HepG2 (cell line): ENCODE measurements around the gene SPAG7. TPM values are rescaled to one million over a fixed set of nuclear protein-coding genes. Genes with fewer than 3 reads are reported as not detected.

Experiments used
- GPN1 ChIP-seq: sonication (generic); formaldehyde crosslinking; IDR thresholded peaks from 2 replicates; pipeline ENCODE4 v1.5.1; 2020; ENCODE audit warnings: missing genetic modification reagents, borderline replicate concordance
- HMGA1 ChIP-seq: sonication (generic); formaldehyde crosslinking; conservative IDR thresholded peaks from 2 replicates; pipeline ENCODE4 v1.4.0; 2020; ENCODE audit warnings: missing genetic modification reagents
- HOXA9 ChIP-seq: sonication (generic); formaldehyde crosslinking; IDR thresholded peaks from 2 replicates; pipeline ENCODE4 v1.8.1; 2022; ENCODE audit warnings: missing genetic modification reagents, mild to moderate bottlenecking, moderate library complexity, borderline replicate concordance
- IKZF4 ChIP-seq: sonication (generic); formaldehyde crosslinking; IDR thresholded peaks from 2 replicates; pipeline ENCODE4 v1.5.1; 2020; ENCODE audit warnings: borderline replicate concordance, mild to moderate bottlenecking, low read depth, missing genetic modification reagents; ENCODE audit errors: not compliant biosample characterization
- JUNB ChIP-seq: sonication (generic); formaldehyde crosslinking; IDR thresholded peaks from 2 replicates; pipeline ENCODE4 v1.8.0; 2022; ENCODE audit warnings: missing genetic modification reagents, mild to moderate bottlenecking, borderline replicate concordance
- MBNL3 ChIP-seq: fragments of 250-450 bp; sonication (Bioruptor Pico); conservative IDR thresholded peaks from 2 replicates; pipeline ENCODE4 v1.8.0; 2022; ENCODE audit warnings: mild to moderate bottlenecking, inconsistent platforms
- NR2C2 ChIP-seq: sonication (generic); formaldehyde crosslinking; IDR thresholded peaks from 2 replicates; pipeline ENCODE4 v1.4.0; 2020; ENCODE audit warnings: missing genetic modification reagents, mild to moderate bottlenecking, moderate library complexity, borderline replicate concordance
- PITX1 ChIP-seq: sonication (generic); formaldehyde crosslinking; IDR thresholded peaks from 2 replicates; pipeline ENCODE4 v1.5.1; 2020; ENCODE audit warnings: mild to moderate bottlenecking, missing genetic modification reagents
- REL ChIP-seq: sonication (generic); formaldehyde crosslinking; conservative IDR thresholded peaks from 2 replicates; pipeline ENCODE4 v1.8.0; 2022; ENCODE audit warnings: mild to moderate bottlenecking, missing genetic modification reagents, moderate library complexity
- SCMH1 ChIP-seq: sonication (generic); formaldehyde crosslinking; IDR thresholded peaks from 2 replicates; pipeline ENCODE4 v1.9.0; 2021; ENCODE audit warnings: missing genetic modification reagents, mild to moderate bottlenecking, borderline replicate concordance
- ZNF430 ChIP-seq: sonication (generic); formaldehyde crosslinking; IDR thresholded peaks from 2 replicates; pipeline ENCODE4 v1.9.0; 2021; ENCODE audit warnings: mild to moderate bottlenecking, missing genetic modification reagents
- ZNF567 ChIP-seq: sonication (generic); formaldehyde crosslinking; IDR thresholded peaks from 2 replicates; pipeline ENCODE4 v1.8.1; 2023; ENCODE audit warnings: mild to moderate bottlenecking, missing genetic modification reagents, borderline replicate concordance
- ZNF891 ChIP-seq: sonication (generic); formaldehyde crosslinking; IDR thresholded peaks from 2 replicates; pipeline ENCODE4 v1.5.0; 2020; ENCODE audit warnings: mild to moderate bottlenecking, missing genetic modification reagents
- polyA plus RNA-seq, 8 experiments: library from polyadenylated mRNA; depleted of rRNA in 3 of 8; stranded (reverse) in 7 of 8; unstranded in 1 of 8; fragments of >200 nt; fragmentation: Illumina TruSeq in 4 of 8; extraction: Trizol in 4 of 8; gene quantifications; 2 replicates each; pipeline versions ENCODE4 v1.2.1 to v1.2.3, GENCODE V29; 2011 to 2016; ENCODE audit warnings: low read depth in 4 of 8, missing spikeins in 1 of 8, mixed read lengths in 1 of 8; ENCODE audit not compliant: insufficient read depth in 1 of 8
- total RNA-seq, 5 experiments: library from RNA; depleted of rRNA; stranded (reverse); fragments of >200 nt; fragmentation: Illumina TruSeq; extraction: Trizol; gene quantifications; 2 replicates each; pipeline ENCODE4 v1.2.3, GENCODE V29; 2016; ENCODE audit warnings: low read depth in 1 of 5
- TF ChIP-seq, protein P1 (sequence below): sonication (generic); formaldehyde crosslinking; IDR thresholded peaks from 2 replicates; pipeline ENCODE4 v1.5.0; 2020; ENCODE audit warnings: missing genetic modification reagents
- TF ChIP-seq, protein P2 (sequence below): sonication (generic); formaldehyde crosslinking; IDR thresholded peaks from 2 replicates; pipeline ENCODE4 v1.8.0; 2022; ENCODE audit warnings: mild to moderate bottlenecking, missing genetic modification reagents, borderline replicate concordance
- TF ChIP-seq, protein P3 (sequence below): IDR thresholded peaks from 2 replicates; pipeline ENCODE4 v1.6.1; 2016; ENCODE audit warnings: low read depth
- TF ChIP-seq, protein P4 (sequence below): sonication (generic); formaldehyde crosslinking; IDR thresholded peaks from 2 replicates; pipeline ENCODE4 v1.5.0; 2020; ENCODE audit warnings: mild to moderate bottlenecking, missing genetic modification reagents
- TF ChIP-seq, protein P5 (sequence below): sonication (generic); formaldehyde crosslinking; IDR thresholded peaks from 2 replicates; pipeline ENCODE4 v1.4.0; 2020; ENCODE audit warnings: missing genetic modification reagents

Gene SPAG7
- total and polyA plus RNA-seq, 2 of the 13 experiments (the other 11 are each of a cell fraction or from before 2014, with no cell fraction given) = 51.0 to 59.0 TPM

DNA sequence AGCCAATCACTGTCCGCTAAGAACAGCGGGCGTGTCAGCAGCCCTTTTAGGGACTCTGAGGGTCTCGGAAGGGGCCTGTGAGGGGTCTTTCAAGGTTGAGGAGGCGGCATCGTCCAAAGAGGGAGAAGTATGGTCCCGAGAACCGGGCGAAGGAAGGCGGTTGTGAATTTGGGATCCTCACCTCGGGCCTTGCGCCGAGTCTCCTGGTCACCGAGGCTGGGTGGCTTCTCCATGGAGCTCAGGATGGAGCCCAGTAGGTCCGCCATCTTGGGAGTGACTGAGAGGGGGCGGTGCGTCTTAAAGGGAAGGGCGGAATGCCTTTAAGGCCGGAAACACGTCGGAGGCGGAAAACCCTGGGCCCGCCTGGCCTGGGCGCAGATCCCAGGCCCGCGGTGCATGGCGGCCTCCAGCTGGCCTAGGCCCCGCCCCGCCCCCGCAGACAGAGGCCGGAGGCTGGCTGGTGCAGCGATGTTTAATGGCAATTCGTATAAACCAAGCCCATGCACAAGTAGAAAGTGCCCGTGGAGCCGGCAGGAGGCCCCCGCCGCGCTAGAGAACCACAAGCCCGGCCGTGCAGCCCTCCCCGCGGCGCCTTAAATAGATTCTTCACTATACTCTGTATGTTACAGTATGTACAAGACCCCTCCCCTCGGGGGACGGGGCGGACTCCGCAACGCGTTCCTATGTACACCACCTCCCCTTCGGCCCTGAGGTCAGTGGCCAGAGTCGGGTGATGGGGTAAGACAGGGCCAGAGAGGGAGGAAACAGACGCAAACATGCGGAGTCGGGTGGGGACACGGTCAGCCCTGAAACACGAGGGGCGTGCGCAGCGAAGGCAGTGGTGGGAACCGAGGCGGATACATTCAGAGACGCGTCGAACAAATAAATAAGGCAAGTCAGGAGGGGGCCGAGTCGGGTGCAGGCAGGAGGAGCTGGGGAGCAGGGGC lies at the start of gene SPAG7 (continued):
- TF ChIP-seq, protein P1, sequence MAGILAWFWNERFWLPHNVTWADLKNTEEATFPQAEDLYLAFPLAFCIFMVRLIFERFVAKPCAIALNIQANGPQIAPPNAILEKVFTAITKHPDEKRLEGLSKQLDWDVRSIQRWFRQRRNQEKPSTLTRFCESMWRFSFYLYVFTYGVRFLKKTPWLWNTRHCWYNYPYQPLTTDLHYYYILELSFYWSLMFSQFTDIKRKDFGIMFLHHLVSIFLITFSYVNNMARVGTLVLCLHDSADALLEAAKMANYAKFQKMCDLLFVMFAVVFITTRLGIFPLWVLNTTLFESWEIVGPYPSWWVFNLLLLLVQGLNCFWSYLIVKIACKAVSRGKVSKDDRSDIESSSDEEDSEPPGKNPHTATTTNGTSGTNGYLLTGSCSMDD (CRISPR knock-in tag) = no peak
- TF ChIP-seq REL (CRISPR knock-in tag) = 0 out of 2 replicates have a peak, but pooled peaks have one; percentile 68
- 0 out of 2 replicates have a peak, but pooled peaks have one; percentile 34 for TF ChIP-seq ZNF567 (CRISPR knock-in tag)
- TF ChIP-seq SCMH1 (CRISPR knock-in tag) = no peak
- no peak; the same call in none of the 2 replicates for TF ChIP-seq ZNF430
- peak; percentile 62 for TF ChIP-seq IKZF4 (CRISPR knock-in tag)
- TF ChIP-seq, protein P2, sequence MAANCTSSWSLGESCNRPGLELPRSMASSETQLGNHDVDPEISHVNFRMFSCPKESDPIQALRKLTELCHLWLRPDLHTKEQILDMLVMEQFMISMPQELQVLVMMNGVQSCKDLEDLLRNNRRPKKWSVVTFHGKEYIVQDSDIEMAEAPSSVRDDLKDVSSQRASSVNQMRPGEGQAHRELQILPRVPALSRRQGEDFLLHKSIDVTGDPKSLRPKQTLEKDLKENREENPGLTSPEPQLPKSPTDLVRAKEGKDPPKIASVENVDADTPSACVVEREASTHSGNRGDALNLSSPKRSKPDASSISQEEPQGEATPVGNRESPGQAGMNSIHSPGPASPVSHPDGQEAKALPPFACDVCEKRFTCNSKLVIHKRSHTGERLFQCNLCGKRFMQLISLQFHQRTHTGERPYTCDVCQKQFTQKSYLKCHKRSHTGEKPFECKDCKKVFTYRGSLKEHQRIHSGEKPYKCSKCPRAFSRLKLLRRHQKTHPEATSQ (CRISPR knock-in tag) = no peak
- TF ChIP-seq NR2C2 (CRISPR knock-in tag) = no peak; the same call in 1 of the 2 replicates
- TF ChIP-seq, protein P3, sequence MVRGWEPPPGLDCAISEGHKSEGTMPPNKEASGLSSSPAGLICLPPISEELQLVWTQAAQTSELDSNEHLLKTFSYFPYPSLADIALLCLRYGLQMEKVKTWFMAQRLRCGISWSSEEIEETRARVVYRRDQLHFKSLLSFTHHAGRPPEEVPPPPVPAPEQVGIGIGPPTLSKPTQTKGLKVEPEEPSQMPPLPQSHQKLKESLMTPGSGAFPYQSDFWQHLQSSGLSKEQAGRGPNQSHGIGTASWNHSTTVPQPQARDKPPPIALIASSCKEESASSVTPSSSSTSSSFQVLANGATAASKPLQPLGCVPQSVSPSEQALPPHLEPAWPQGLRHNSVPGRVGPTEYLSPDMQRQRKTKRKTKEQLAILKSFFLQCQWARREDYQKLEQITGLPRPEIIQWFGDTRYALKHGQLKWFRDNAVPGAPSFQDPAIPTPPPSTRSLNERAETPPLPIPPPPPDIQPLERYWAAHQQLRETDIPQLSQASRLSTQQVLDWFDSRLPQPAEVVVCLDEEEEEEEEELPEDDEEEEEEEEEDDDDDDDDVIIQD = no peak
- TF ChIP-seq, protein P4, sequence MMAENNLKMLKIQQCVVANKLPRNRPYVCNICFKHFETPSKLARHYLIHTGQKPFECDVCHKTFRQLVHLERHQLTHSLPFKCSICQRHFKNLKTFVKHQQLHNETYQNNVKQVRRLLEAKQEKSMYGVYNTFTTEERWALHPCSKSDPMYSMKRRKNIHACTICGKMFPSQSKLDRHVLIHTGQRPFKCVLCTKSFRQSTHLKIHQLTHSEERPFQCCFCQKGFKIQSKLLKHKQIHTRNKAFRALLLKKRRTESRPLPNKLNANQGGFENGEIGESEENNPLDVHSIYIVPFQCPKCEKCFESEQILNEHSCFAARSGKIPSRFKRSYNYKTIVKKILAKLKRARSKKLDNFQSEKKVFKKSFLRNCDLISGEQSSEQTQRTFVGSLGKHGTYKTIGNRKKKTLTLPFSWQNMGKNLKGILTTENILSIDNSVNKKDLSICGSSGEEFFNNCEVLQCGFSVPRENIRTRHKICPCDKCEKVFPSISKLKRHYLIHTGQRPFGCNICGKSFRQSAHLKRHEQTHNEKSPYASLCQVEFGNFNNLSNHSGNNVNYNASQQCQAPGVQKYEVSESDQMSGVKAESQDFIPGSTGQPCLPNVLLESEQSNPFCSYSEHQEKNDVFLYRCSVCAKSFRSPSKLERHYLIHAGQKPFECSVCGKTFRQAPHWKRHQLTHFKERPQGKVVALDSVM (CRISPR knock-in tag) = peak; percentile 88
- TF ChIP-seq HMGA1 (CRISPR knock-in tag) = no peak
- TF ChIP-seq, protein P5, sequence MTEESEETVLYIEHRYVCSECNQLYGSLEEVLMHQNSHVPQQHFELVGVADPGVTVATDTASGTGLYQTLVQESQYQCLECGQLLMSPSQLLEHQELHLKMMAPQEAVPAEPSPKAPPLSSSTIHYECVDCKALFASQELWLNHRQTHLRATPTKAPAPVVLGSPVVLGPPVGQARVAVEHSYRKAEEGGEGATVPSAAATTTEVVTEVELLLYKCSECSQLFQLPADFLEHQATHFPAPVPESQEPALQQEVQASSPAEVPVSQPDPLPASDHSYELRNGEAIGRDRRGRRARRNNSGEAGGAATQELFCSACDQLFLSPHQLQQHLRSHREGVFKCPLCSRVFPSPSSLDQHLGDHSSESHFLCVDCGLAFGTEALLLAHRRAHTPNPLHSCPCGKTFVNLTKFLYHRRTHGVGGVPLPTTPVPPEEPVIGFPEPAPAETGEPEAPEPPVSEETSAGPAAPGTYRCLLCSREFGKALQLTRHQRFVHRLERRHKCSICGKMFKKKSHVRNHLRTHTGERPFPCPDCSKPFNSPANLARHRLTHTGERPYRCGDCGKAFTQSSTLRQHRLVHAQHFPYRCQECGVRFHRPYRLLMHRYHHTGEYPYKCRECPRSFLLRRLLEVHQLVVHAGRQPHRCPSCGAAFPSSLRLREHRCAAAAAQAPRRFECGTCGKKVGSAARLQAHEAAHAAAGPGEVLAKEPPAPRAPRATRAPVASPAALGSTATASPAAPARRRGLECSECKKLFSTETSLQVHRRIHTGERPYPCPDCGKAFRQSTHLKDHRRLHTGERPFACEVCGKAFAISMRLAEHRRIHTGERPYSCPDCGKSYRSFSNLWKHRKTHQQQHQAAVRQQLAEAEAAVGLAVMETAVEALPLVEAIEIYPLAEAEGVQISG (CRISPR knock-in tag) = peak; percentile 88
- no peak for TF ChIP-seq HOXA9 (CRISPR knock-in tag)
- no peak for TF ChIP-seq MBNL3 (CRISPR knock-in tag)
- peak; percentile 68 for TF ChIP-seq ZNF891
- TF ChIP-seq PITX1 (CRISPR knock-in tag) = no peak
- TF ChIP-seq JUNB (CRISPR knock-in tag) = peak; percentile 52; the same call in 1 of the 2 replicates
- no peak for TF ChIP-seq GPN1 (CRISPR knock-in tag)
